HG02678 (cell line): ENCODE results near the gene PUS1.
"Not testable (repeated sequence)": the region's sequence is repeated elsewhere in the genome, so short reads cannot be mapped to it uniquely, and the experiment has no call there.

Experiments
- ATAC-seq: cut with Tn5 transposase; IDR thresholded peaks from one replicate; pipeline ENCODE4 v1.9.1; 2021; ENCODE audit warnings: mild to moderate bottlenecking, moderate library complexity; ENCODE audit not compliant: unreplicated experiment

PUS1 gene

DNA sequence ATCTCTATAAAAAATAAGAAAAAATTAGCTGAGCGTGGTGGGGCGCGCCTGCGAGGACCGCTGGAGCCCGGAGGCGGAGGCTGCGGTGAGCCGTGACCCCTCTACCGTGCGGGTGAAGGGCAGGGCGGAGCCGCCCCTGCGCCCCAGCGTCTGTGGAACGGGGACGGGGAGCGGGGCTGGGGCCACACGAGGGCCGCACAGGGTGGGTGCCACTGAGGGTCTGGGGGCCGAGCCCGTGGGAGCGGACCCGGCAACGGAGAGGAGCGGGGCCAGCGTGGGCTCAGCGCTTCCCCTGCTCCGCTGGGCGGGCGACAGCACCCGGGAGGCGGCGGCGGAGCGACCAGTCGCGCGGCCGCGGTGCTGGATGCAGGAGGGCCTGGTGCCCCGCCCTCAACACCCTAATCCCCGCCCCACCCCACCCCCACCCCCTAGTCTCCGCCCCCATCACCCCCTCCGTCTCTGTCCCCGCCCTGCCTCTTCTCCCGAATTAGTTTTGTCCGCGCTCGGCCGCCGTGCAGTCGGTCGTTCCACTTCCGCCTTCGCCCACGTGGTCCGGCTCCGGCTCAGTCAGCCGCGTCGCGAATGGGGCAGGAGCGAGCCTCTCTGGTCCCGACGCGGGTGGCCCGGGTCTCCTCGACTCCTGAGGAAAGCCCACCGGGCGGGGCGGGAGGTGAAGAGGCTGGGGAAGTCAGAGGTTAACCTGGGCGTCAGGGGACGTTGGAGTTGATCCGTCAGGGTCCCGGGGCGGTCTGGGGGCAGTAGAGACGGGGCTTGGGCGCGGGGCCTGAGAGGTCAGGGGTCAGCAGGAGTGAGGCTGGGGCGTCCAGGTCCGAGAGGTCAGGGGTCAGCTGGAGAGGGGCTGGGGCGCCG is at the start of gene PUS1:
Gene PUS1 (plus strand): TSS at position 566 of the 870 bp plus-strand sequence. CDS start 447 bp downstream, outside the sequence.
- ATAC-seq: peak; percentile 67

DNA sequence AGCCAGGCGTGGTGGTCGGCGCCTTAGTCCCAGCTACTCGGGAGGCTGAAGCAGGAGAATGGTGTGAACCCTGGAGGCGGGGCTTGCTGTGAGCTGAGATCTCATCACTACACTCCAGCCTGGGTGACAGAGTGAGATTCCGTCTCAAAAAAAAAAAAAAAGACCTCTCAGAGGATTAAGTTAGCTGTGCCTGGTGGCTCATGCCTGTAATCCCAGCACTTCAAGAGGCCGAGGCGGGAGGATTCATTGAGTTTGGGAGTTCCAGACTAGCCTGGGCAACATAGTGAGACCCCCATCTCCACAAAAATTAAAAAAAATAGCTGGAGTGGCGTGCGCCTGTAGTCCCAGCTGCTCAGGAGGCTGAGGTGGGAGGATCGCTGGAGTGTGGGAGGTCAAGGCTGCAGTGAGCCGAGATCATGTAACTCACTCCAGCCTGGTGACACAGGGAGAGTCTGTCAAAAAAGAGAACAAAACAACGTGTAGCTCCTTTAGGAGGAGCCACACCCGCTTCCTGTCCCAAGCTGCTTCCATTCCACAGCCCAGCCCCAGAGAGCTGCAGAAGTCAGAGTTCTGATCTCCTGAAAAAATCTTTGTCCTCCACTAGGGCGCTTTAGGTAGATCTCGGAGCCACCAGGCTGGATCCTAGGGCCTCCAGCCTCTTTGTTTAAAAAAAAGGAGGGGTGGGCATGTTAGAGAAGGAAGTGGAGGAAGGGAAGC is 46.1 kb upstream of the PUS1 start:
- ATAC-seq: no peak

DNA sequence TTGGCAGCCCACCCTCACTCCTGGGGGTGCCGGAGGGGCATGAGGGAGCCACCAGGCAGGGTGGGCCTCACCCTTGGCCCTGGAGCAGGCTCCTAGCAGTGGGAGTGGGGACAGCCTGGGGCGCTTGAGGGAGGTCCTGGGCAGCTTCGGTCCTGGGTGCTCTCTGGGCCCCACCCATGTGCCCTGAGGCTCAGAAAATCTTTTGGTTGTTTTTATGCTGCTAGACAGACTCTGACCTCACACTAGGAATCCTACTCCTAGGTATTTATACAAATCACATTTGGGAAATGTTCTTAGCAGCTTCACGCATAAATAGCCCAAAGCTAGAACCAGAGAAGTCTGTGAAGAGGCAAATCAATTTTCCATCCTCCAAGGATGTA is 45.6 kb upstream of the PUS1 start:
- no peak for ATAC-seq

DNA sequence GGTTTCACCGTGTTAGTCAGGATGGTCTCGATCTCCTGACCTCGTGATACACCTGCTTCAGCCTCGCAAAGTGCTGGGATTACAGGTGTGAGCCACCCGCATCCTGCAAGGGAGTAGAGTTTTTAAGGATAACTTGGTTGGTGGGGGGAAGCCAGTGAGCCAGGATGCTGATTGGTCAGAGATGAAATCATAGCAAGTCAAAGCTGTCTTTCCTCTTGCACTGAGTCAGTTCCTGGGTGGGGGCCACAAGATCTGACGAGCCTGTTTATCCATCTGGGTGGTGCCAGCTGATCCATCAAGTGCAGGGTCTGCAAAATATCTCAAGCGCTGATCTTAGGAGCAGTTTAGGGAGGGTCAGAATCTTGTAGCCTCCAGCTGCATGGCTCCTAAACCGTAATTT is 44.0 kb upstream of the PUS1 start:
- not testable (repeated sequence) for ATAC-seq

DNA sequence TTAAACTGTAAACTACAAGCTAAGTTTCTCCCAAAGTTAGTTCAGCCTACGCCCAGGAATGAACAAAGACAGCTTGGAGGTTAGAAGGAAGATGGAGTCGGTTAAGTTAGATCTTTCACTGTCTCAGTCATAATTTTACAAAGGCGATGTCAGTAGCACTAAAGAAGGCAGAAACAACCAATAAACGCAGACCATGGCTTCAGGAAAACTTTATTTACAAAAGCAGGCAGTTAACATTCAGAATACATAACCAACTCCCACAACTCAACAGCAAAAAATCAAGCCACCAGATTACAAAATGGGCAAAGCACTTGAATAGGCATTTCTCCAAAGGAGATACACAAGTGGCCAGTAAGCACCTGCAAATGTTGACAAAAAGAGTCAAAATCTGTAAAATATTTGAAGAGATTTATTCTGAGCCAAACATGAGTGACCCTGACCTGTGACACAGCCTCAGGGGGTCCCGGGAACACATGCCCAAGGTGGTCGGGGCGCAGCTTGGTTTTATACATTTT is 43.5 kb upstream of the PUS1 start:
- ATAC-seq: no peak

DNA sequence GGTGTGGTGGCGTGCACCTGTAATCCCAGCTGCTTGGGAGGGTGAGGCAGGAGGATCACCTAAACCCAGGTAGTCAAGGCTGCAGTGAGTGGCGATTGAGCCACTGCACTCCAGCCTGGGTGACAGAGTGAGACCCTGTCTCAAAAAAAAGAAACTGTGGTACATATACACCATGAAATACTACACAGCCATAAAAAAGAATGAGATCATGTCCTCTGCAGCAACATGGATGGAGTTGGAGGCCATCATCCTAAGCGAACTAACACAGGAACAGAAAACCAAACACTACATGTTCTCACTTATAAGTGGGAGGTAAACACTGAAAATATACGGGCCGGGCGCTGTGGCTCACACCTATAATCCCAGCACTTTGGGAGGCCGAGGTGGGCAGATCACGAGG is 37.4 kb upstream of the PUS1 start:
- ATAC-seq: not testable (repeated sequence)

DNA sequence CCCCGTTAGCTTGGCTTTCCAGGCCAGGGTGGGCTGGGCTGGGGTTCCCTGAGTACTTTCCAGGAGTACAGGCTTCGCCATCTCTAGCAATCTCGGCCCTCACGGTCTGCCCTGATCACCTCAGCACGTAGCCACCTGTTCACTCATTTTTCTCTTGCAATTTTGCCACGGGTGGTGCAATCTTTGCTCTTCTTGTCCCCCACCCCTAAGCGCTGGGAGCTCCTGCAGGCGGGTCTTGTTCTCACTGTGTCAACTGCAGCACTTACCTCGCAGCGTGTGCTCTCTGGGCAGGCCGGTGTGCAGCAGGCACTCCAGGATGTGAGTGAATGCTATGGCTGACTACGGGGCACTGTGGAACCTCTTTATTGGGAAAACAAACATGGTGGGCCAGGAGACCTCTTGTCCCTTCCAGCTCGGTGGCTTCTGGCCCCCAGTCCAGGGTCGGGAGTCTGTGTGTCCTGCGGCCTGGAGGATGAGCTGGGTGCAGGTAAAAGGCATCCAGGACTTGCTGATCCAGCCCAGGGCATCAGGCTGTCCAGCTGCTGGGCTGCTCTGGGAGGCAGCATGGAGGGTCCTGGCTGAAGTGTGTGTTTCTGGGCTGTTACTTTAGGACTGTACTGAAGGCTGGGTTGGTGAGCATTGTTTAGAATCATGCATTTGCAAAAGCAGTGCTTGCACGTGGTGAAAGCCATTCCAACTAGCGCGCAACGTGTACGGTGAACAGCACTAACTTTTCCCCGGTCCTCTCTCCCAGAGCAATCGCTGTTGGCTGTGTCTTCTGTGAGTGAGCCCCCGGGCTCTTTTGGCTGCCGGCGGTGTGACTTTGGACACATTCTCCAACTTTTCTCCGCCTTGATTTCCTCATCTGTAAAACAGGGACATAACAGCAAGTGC is 36.1 kb upstream of the PUS1 start:
- no peak for ATAC-seq

DNA sequence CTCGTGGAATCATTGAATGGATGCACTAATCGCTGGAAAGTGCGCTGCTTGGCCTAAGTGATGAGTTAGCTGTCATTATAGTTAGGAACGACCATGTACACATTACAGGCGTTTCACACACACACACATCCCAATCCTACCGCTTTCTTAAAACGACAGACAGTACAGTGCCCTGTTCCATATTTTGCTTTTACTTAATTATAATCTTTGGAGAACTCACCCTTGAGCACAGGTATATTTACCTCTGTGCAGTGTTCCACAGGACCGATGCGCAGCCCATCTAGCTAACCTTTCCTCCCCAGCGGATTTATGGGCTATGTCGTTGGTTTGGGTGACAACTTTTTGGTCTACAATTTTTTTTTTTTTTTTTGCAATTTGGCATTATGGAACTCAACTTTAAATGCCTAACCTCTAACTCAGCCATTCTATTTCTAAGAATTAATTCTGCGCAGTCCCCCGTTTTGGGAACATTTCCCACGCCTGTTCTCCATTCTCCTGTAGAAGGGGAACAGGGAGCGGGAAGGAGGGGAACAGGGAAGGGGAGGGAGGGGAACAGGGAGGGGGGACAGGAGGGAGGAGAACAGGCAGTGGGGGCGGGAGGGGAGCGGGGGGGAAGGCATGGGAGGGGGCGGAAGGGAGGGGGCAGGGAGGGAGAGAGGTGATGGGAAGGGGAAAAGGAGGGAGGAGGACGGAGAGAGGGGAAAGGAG is 35.3 kb upstream of the PUS1 start:
- no peak for ATAC-seq

DNA sequence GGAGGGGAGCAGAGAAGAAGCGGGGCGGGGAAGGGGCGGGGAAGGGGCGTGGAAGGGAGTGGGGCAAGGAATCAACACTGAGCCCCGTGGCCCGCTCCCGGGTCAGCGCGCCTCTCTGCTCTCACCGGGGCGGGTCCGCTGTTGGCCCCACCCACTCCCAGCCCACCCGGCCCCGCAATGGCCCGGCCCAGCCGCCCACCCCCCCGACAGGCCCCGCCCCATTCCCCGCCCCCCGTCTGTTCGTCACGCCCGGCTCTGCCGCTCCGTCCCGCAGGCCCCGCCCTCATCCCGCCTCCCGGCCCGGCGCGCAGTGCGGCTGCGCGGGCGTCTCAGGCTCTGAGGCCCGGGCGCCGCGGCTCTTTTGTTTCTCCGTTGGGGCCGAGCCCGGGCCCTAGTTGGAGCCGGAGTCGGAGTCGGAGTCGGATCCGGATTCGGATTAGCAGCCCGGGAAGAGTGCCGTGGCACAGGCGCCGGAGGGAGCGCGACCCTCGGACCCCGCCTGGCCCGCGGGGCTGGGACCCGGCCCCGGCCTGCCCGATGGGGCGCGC is 34.7 kb upstream of the PUS1 start, which contains the start of gene ULK1:
Gene ULK1 (plus strand): TSS at position 310 of the 548 bp plus-strand sequence. CDS start 380 bp downstream, outside the sequence.
- ATAC-seq: peak; percentile 81

DNA sequence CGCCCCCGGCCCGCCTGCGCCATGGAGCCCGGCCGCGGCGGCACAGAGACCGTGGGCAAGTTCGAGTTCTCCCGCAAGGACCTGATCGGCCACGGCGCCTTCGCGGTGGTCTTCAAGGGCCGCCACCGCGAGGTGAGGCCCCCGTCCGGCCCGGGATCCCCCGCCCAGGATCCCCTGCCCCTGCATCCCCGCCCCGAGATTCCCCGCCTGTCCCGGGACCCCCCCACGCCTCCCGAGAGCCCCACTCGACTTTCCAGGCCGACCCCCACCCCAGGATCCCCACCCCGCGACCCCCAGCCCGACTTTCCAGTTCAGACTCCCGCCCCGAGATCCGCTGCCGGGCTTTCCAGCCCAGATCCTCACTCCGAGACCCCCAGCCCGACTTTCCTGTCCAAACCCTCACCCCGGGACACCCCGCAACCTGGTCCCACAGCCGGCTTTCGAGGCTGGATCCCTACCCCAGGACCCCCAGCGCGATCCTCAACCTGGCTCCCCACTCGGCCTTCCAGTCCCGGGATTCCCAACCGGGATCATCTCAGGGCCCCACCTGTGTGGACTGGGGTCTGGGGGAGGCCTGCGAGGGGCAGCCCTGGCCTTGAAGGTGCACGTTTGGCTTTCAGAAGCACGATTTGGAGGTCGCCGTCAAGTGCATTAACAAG is 34.0 kb upstream of the PUS1 start:
- peak; percentile 2 for ATAC-seq

DNA sequence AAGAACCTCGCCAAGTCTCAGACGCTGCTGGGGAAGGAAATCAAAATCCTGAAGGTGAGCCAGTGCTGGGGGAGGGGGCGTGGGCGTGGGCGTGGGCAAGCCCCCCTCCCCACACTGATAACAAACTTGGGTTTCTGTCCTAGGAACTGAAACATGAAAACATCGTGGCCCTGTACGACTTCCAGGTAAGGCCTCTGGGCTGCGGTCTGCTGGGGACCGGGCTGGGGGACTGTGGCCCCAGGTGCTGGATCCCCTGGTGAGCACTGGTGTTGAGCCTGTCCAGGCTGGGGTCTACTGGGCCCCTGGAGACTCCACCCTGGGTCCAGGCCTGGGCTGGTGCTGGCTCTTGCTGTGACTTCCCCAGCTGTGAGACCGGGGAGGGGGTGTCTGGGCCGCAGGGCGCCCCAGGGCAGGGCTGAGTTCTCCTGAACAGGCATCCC is 33.4 kb upstream of the PUS1 start:
- peak; percentile 1 for ATAC-seq

DNA sequence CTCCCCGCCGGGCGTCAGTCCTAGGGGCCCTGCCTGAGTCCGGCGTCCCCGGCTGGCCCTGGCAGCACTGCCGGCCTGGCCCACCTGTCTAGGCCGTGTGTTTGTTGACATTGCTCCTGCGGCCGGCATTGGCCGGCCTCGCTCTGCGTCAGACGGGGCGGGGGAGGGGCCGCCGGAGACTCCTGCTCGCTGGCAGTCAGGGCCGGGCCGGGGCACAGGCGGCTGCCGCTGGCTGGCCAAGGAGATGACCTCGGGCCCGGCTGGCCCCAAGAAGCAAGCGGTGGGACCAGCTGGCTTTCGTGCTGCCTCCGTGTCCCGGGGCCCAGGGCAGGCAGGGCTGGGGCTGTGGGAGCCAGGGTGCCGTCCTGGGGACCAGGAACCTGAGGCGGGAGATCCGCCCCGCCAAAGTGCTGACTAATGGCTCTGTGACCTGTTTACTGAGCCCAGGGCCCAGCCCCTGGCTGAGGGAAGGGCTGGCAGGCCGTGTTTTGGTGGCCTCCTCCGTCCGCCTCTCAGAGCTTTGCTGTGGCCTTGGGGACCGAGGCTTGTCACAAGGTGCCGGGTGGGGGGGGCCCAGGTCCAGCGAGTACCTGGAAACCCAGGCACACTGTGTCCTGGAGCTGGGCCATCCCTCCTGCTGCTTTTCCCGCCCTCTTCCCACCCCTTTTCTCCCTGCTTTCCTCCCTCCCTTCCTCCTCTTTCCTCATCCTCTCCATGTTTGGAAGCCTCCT is 32.8 kb upstream of the PUS1 start:
- peak; percentile 63 for ATAC-seq

DNA sequence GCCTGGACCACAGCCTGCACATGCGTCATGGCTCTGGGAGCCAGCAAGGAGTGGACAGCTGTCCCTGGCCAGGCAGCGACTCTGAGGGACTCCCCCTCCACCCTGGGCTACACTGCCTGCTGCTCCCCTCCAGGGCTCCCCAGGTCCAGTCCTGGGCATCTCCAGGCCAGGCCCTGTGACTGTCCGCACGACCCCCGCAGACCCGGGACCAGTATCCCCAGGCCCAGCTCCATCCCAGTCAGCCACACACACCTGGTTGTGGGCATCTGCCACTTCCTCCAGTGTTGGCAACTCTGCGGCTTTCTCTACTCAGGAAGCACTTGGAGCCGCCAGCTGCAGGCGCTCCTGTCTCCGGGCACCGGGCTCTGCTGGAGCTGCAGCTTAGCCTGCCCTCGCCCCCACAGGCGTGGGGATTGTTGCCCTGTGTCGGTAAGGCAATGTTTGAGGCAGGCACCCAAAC is 32.2 kb upstream of the PUS1 start:
- ATAC-seq: no peak

DNA sequence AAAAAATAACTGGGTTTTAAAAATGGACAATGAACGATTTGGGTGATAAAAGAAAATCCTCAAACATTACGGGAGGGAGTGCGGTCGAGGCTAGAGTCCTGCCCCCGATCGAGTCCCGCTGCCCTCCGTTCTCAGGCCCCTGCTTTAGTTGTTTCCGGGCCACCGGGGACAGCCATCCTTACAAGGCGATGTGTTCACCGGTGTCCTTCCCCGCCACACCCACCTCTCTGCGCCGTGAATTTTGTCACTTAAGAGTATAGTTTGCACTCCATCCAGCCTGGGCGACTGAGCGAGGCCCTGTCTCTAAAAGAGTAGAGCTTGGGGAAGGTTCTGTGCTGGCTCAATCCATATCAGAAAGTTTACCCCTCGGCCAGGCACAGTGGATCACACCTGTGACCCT is 31.8 kb upstream of the PUS1 start:
- no peak for ATAC-seq

DNA sequence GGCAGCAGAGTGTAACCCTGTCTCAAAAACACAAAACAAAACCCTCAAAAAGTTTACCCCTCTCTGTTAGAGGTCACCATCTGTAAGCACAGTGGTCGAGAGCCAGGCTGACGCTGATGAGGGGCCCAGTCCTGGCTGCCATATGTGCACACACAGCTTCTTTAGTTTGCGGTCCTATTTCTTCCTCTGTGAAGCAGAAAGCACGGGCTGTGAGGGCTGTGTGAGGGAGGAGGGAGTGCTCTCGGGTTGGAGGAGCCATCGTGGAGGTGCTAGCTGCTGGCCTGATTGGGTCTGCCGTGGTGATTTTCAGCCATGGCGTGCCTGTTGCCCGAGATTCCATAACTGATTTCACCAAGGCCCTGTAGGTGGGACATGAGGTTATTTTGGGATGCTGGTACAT is 31.2 kb upstream of the PUS1 start:
- ATAC-seq: no peak

DNA sequence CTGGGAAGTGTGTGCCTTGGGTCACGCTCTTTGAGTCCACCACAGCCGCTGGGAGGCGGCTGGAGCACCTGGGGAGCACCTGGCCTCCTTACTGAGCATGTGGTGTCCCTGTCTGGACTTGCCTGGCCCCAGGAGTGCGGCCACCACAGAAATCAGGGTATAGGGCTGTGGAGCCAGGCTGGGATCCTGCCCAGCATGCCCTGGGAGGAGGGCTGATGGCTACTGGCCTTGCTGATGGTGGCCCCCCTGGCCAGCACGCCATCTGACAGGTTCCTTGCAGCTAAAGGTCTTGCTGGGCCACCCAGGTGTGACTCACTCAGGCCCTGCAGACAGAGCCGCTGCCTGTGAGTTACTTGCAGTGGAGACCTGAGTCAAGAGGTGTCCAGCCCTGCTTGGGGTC is 28.7 kb upstream of the PUS1 start:
- no peak for ATAC-seq

DNA sequence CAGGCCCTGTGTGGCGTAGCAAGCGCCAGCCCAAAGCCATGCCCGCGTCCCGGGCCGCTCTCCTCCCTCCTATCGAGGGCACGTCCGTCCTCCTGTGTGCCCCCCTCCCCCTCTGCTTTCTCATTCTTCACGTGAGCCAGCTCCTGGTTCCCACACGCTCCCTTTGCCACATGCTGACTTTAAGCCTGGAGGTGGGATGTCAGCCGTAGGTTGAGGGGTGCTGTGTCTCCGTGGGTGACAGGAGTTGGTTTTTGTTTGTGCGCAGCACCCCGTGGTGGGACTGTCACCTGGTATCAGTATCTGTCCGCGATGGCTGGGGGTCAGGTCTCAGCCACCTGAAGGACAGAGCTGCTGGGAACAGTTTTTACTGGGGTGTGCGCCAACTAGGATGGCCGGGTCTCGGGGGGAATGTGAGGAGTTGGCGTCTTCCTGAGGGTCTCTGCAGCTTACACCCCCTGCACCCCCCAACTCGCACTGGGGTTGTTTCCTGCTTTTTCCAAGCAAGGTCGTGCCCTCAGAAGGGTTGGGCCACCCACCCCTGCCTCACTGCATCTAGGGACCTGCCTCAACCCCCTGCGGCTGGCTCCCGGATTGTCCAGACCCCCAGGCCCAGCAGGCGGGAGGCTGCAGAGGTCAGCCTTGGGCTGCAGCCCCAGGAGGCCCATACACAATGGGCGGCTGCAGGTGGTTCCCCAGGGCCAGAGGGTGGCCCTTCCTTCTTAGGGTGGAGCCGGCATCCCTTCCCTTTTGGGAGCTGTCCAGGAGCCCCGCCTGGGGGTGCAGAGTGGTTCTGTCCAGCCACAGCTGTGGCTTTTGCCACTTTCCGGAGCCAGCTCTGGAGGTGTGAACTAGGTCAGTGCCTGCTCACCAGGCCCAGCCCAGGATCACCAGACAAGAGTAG is 27.4 kb upstream of the PUS1 start:
- ATAC-seq: no peak
